IMR-90 (cell line): ENCODE results near the gene MUC6. TPM values are rescaled to one million over a fixed set of nuclear protein-coding genes. Genes with fewer than 3 reads are reported as not detected.

Experiments used
- ATAC-seq: fragments of 200-7000 bp; cut with Tn5 transposase; 2 replicates; pipeline ENCODE4 v1.9.1; 2020; ENCODE audit warnings: low read depth, mild to moderate bottlenecking, moderate library complexity
- BruUV-seq: library from RNA; stranded (reverse); fragments of 400-500 nt; replicated peaks from 2 replicates; lab custom pipeline; 2021; lab: Mats Ljungman, UMichigan
- CTCF ChIA-PET: fragments of 300-600 bp; formaldehyde crosslinking; extraction: SDS; loops from one replicate; lab custom pipeline; 2021; ENCODE audit warnings: antibody characterized with exemption; lab: Yijun Ruan, JAX
- POLR2A ChIA-PET: fragments of 300-600 bp; sonication (Branson Sonifier 250); formaldehyde crosslinking; loops from one replicate; lab custom pipeline; 2022; ENCODE audit warnings: antibody characterized with exemption; ENCODE audit not compliant: unreplicated experiment; lab: Charles Lee
- DNase-seq: peaks from one replicate; pipeline ENCODE4 v3.0.0; 2013
- H2AFZ ChIP-seq: replicated peaks from 2 replicates; pipeline ENCODE3; 2013; ENCODE audit warnings: low read length, mild to moderate bottlenecking; ENCODE audit not compliant: poor library complexity
- H2AK5ac ChIP-seq: 2 replicates; pipeline ENCODE4 v1.6.1; 2013; ENCODE audit warnings: low read depth, low read length, inconsistent platforms
- H2AK9ac ChIP-seq: replicated peaks from 2 replicates; pipeline ENCODE3; 2013; ENCODE audit warnings: mild to moderate bottlenecking, low read depth, low read length, moderate library complexity; ENCODE audit not compliant: poor library complexity
- H2BK120ac ChIP-seq: 2 replicates; pipeline ENCODE4 v1.6.1; 2013; ENCODE audit warnings: low read depth, low read length, inconsistent platforms
- H2BK15ac ChIP-seq: 3 replicates; pipeline ENCODE4 v1.6.1; 2013; ENCODE audit warnings: low read depth, low read length, inconsistent platforms
- H2BK20ac ChIP-seq: 2 replicates; pipeline ENCODE4 v1.6.1; 2013; ENCODE audit warnings: low read depth, mild to moderate bottlenecking, inconsistent platforms, low read length, moderate library complexity
- H2BK5ac ChIP-seq: 2 replicates; pipeline ENCODE4 v1.6.1; 2013; ENCODE audit warnings: mild to moderate bottlenecking, low read depth, low read length, inconsistent platforms; ENCODE audit not compliant: poor library complexity, severe bottlenecking
- H3K14ac ChIP-seq: replicated peaks from 2 replicates; pipeline ENCODE4 v1.6.1; 2013; ENCODE audit warnings: low read depth, low read length, inconsistent platforms
- H3K18ac ChIP-seq: 2 replicates; pipeline ENCODE4 v1.6.1; 2013; ENCODE audit warnings: low read depth, low read length, control low read depth
- H3K23ac ChIP-seq: 2 replicates; pipeline ENCODE4 v1.6.1; 2013; ENCODE audit warnings: low read depth, low read length, inconsistent platforms
- H3K27ac ChIP-seq: 2 replicates; pipeline ENCODE4 v1.5.1; 2013; ENCODE audit warnings: mild to moderate bottlenecking, control low read depth, low read length; ENCODE audit not compliant: insufficient read depth
- H3K27me3 ChIP-seq: 2 replicates; pipeline ENCODE4 v1.6.1; 2013; ENCODE audit warnings: low read length; ENCODE audit not compliant: control insufficient read depth, insufficient read depth
- H3K36me3 ChIP-seq: 2 replicates; pipeline ENCODE4 v1.6.1; 2013; ENCODE audit warnings: low read length, mixed read lengths; ENCODE audit not compliant: control insufficient read depth, insufficient read depth
- H3K4ac ChIP-seq: 2 replicates; pipeline ENCODE4 v1.6.1; 2013; ENCODE audit warnings: low read depth, low read length, inconsistent platforms
- H3K4me1 ChIP-seq: 2 replicates; pipeline ENCODE4 v1.6.1; 2013; ENCODE audit warnings: low read length, mixed read lengths; ENCODE audit not compliant: control insufficient read depth, insufficient read depth
- H3K4me2 ChIP-seq: 2 replicates; pipeline ENCODE4 v1.6.1; 2013; ENCODE audit warnings: low read depth, mild to moderate bottlenecking, control low read depth, low read length, moderate library complexity
- H3K4me3 ChIP-seq: 2 replicates; pipeline ENCODE4 v1.5.1; 2013; ENCODE audit warnings: low read depth, mild to moderate bottlenecking, control low read depth, low read length, moderate library complexity; ENCODE audit not compliant: insufficient read depth
- H3K56ac ChIP-seq: 2 replicates; pipeline ENCODE4 v1.6.1; 2013; ENCODE audit warnings: low read length, inconsistent platforms; ENCODE audit not compliant: insufficient read depth; ENCODE audit errors: extremely low read depth
- H3K79me1 ChIP-seq, 2 experiments: 2 replicates each; pipeline ENCODE4 v1.6.1; 2013; ENCODE audit warnings: low read length in 2 of 2, inconsistent platforms in 1 of 2, low read depth in 1 of 2
- H3K9ac ChIP-seq: 2 replicates; pipeline ENCODE4 v1.6.1; 2013; ENCODE audit warnings: low read depth, low read length, control low read depth
- H3K9me1 ChIP-seq: 2 replicates; pipeline ENCODE4 v1.6.1; 2013; ENCODE audit warnings: low read length, inconsistent platforms; ENCODE audit not compliant: insufficient read depth
- H3K9me3 ChIP-seq: 2 replicates; pipeline ENCODE4 v1.6.1; 2013; ENCODE audit warnings: low read length; ENCODE audit not compliant: control insufficient read depth, insufficient read depth
- H4K20me1 ChIP-seq: 2 replicates; pipeline ENCODE4 v1.6.1; 2013; ENCODE audit warnings: low read length, inconsistent platforms; ENCODE audit not compliant: insufficient read depth
- H4K5ac ChIP-seq: 2 replicates; pipeline ENCODE4 v1.6.1; 2013; ENCODE audit warnings: mild to moderate bottlenecking, low read depth, low read length, control low read depth
- H4K8ac ChIP-seq, 2 experiments: 2 replicates each; pipeline ENCODE4 v1.6.1; 2013; ENCODE audit warnings: low read depth in 2 of 2, low read length in 2 of 2, control low read depth in 1 of 2, inconsistent platforms in 1 of 2
- H4K91ac ChIP-seq: 2 replicates; pipeline ENCODE4 v1.6.1; 2013; ENCODE audit warnings: low read depth, low read length, inconsistent platforms; ENCODE audit not compliant: insufficient read depth
- BHLHE40 ChIP-seq: fragments of 150-350 bp; IDR thresholded peaks from 2 replicates; pipeline ENCODE4 v1.6.1; 2016; ENCODE audit warnings: mild to moderate bottlenecking, low read depth, low read length
- CHD1 ChIP-seq: IDR thresholded peaks from 2 replicates; pipeline ENCODE4 v1.6.1; 2012; ENCODE audit warnings: low read depth, low read length, improper control_type of control experiment
- ELK1 ChIP-seq: fragments of 150-350 bp; IDR thresholded peaks from 2 replicates; pipeline ENCODE4 v1.6.1; 2016; ENCODE audit warnings: low read depth, mild to moderate bottlenecking, low read length, moderate library complexity, borderline replicate concordance
- MAZ ChIP-seq: IDR thresholded peaks from 2 replicates; pipeline ENCODE4 v1.6.1; 2012; ENCODE audit warnings: low read depth, mild to moderate bottlenecking, low read length, improper control_type of control experiment, moderate library complexity, borderline replicate concordance
- NFE2L2 ChIP-seq: fragments of 150-350 bp; IDR thresholded peaks from 2 replicates; pipeline ENCODE4 v1.6.1; 2016; ENCODE audit warnings: low read depth, mild to moderate bottlenecking, low read length
- POLR2A ChIP-seq: IDR thresholded peaks from 2 replicates; pipeline ENCODE4 v1.6.1; 2012; ENCODE audit warnings: mild to moderate bottlenecking, low read depth, low read length
- RAD21 ChIP-seq: IDR thresholded peaks from 2 replicates; pipeline ENCODE4 v1.6.1; 2012; ENCODE audit warnings: low read length, improper control_type of control experiment
- RFX5 ChIP-seq: IDR thresholded peaks from 2 replicates; pipeline ENCODE4 v1.8.0; 2012; ENCODE audit warnings: low read depth, mild to moderate bottlenecking, low read length, moderate library complexity
- SMC3 ChIP-seq: fragments of 150-350 bp; IDR thresholded peaks from 2 replicates; pipeline ENCODE4 v1.6.1; 2016; ENCODE audit warnings: low read depth, mild to moderate bottlenecking, antibody characterized with exemption, low read length, moderate library complexity
- WGBS, 2 experiments: methylation state at CpG; one replicate each; pipeline versions ENCODE4 v1.1.5 to v1.1.7; 2013; ENCODE audit warnings: missing lambda C conversion rate in 2 of 2; ENCODE audit not compliant: insufficient read length in 1 of 2; ENCODE audit errors: extremely low coverage in 2 of 2; 5-methylcytosine and 5-hydroxymethylcytosine counted together
- dilution Hi-C: fragments of 300-500 bp; cut with HindIII; formaldehyde crosslinking; loops from one replicate; pipeline ENCODE4 v1.14.3; 2018; ENCODE audit warnings: low sequenced_read_pairs; ENCODE audit not compliant: unreplicated experiment
- in situ Hi-C: fragments of 300-500 bp; cut with MboI; formaldehyde crosslinking; loops from 3 replicates; pipeline ENCODE4 v1.14.3; 2019; ENCODE audit warnings: low sequenced_read_pairs, inconsistent platforms, mixed read lengths
- intact Hi-C: fragments of 100-400 bp; cut with micrococcal nuclease; formaldehyde crosslinking; loops from 2 replicates; pipeline ENCODE4 v1.10.0; 2022
- polyA plus RNA-seq, 3 experiments: library from polyadenylated mRNA; depleted of rRNA; stranded (reverse); fragments of >200 nt; gene quantifications; 2 replicates each; pipeline ENCODE4 v1.2.3, GENCODE V29; 2012; ENCODE audit warnings: low replicate concordance in 1 of 3
- total RNA-seq: library from RNA; depleted of rRNA; stranded (reverse); fragments of >200 nt; gene quantifications from 2 replicates; pipeline ENCODE4 v1.2.3, GENCODE V29; 2012

Gene MUC6
- total and polyA plus RNA-seq, 2 of the 4 experiments (the other 2 are of a cell fraction): not detected

- no peak for ATAC-seq
- in situ Hi-C loops: no loop called here
- BruUV-seq: no TSS peak
Observed at GRCh38 chr11:1048375-1049070, 12.0 kb upstream of the MUC6 start.

More at GRCh38 chr11:1048375-1049070, 12.0 kb upstream of the MUC6 start:
- Histone ChIP-seq H2BK5ac (no peak overlapping the region), H4K5ac (no peak overlapping the region), H4K91ac (no peak overlapping the region), H3K4me2 (no peak overlapping the region), H2BK15ac (no peak overlapping the region), H3K4ac (no peak overlapping the region), H3K36me3 (no peaks in the 10 kb centered on the region), H3K27ac (no peak overlapping the region), H3K9me3 (no peaks in the 10 kb centered on the region), H3K23ac (no peak overlapping the region), H2BK120ac (no peak overlapping the region), H3K9me1 (no peaks in the 10 kb centered on the region), H3K9ac (no peak overlapping the region), H3K4me3 (no peak overlapping the region), H3K79me1 (no peaks in the 10 kb centered on the region), H3K4me1 (no peaks in the 10 kb centered on the region), H2AK9ac (no peak overlapping the region), H3K56ac (no peak overlapping the region), H2AK5ac (no peak overlapping the region), H3K14ac (no peak overlapping the region), H4K20me1 (no peaks in the 10 kb centered on the region), H2AFZ (no peak overlapping the region), H4K8ac (no peak overlapping the region), H3K27me3 (peaks cover 29% of the 10 kb centered on the region), H2BK20ac (no peak overlapping the region), H3K18ac (no peak overlapping the region)
- CTCF ChIA-PET: no interaction called here
- dilution Hi-C loops (no loop called here), intact Hi-C loops (no loop called here)
- WGBS, 2 experiments: 65% methylated on average over 10 of the region's 25 CpGs; no CpG with 5 or more reads in 1 of the 2 experiments
- TF ChIP-seq BHLHE40 (no peak), MAZ (no peak), NFE2L2 (no peak), POLR2A (no peak), RFX5 (no peak), RAD21 (no peak), SMC3 (no peak), CHD1 (no peak), ELK1 (no peak)
- DNase-seq: no peak
- POLR2A ChIA-PET: no interaction called here
